Stimulated activated CD4-positive, alpha-beta T cell treated with anti-CD3 and anti-CD28 coated beads, TNF-alpha, amount 100 ng/mL, for 48 hours (primary cell): ENCODE data around the gene CUEDC2.
"Not testable (repeated sequence)": the region's sequence is repeated elsewhere in the genome, so short reads cannot be mapped to it uniquely, and the experiment has no call there.

ENCODE experiments used
- DNase-seq, 3 donors: peaks; one replicate each; pipeline ENCODE4 v3.0.0-alpha.2; 2020; ENCODE audit warnings: low read depth in 3 of 3

Gene CUEDC2

GRCh38 chr10:102454662-102455487, 22.5 kb upstream of the CUEDC2 start:
- DNase-seq = not testable (repeated sequence)

GRCh38 chr10:102453502-102453901, 21.1 kb upstream of the CUEDC2 start:
- DNase-seq = no peak

GRCh38 chr10:102452672-102453340, 20.4 kb upstream of the CUEDC2 start:
- DNase-seq = peak; percentile 60 to 70 (median 65)

GRCh38 chr10:102451105-102451969, 19.0 kb upstream of the CUEDC2 start, which contains the start of gene C10orf95:
TSS of gene C10orf95 (minus strand) at chr10:102451543. CDS start at chr10:102451093, 450 bp downstream.
- DNase-seq = no peak

DNA sequence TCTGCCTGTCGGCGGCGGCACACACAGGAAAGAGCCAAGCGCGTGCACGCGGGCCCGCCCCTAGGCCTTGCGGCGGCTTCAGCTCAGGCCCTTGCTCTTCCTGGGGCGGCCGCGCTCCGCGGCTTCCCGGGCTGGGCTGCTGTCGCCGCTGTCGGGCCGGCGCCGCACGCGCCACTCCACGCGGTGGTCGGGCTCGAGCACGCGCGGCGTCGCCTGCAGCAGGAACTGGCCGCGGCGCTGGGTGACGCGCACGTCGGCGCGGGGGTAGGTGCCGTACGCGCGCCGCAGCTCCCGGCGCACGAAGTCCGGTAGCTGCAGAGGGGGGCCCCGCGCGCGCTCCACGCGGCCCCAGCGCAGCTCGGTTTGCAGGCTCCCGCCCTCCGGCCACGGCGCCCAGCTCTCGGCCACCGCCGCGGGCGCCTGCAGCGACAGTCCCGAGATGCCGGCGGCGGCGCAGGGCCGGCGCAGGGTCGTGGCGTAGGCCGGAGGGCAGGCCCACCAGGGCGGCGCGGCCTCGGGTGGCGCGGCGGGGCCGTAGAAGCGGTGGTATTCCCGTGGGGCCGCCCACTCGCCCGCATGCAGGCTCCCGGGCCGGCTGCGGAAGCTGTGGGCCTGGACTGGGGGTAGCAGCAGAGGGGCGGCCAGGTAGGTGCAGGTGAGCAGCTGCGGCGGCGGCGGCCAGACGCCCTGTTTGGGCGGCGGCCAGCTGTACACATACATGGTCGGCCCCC, 18.2 kb upstream of the CUEDC2 start:
- peak; percentile 61 to 74 (median 67) for DNase-seq

DNA sequence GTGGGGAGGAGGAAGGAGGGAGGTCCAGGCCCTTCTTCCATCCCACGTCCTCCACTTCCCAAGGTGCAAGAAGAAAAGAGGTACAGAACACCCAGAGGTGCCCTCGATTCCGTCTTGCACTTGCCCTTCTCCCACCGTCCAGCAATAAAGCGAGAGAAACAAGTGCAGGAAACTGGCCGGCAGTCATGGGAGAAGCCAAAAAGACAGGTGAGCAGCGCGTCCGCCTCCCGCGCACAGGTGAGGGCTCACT, 17.7 kb upstream of the CUEDC2 start:
- DNase-seq = no peak

DNA sequence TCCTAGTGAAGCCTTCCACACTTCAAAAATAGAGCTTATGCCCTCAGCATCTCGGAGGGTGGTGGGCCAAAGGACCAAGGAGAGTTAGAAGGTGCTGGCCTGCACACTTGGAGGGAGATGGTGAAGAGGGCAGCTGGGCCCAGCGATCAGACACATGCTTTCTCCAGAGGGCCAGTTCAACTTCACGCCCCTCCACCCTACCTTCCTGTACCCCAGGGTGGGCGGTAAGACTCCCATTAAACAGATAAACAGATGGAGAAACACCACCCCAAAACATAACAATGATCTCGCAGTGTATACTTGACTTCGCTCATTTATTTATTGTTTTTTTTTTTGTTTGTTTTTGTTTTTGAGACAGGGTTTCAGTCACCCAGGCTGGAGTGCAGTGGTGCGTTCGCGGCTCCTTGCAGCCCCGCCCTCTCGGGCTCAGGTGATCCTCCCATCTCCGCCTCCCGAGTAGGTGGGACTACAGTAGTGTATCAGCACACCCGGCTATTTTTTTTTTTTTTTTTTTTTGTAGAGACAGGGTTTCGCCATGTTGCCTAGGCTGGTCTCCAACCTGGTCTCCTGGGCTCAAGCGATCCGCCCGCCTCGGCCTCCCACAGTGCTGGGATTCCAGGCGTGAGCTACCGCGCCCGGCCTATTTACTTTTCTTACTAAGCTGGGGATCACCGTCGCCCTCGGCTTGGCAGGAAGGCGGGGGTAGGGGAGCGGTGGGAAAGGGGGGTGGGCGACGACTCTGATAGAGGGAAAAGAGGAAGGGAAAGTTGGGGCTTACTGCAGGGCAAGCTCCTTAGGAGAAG, 17.1 kb upstream of the CUEDC2 start:
- peak; percentile 62 to 83 (median 80) for DNase-seq

GRCh38 chr10:102444851-102445250, 12.5 kb upstream of the CUEDC2 start:
- DNase-seq = no peak

- DNase-seq = no peak
Measured at GRCh38 chr10:102438374-102438773, 6.0 kb upstream of the CUEDC2 start.

GRCh38 chr10:102437515-102437914, 5.1 kb upstream of the CUEDC2 start:
- DNase-seq = no peak

GRCh38 chr10:102436312-102436711, 3.9 kb upstream of the CUEDC2 start:
- no peak for DNase-seq

- DNase-seq = no peak
Measured at GRCh38 chr10:102435529-102436233, 3.3 kb upstream of the CUEDC2 start.

DNA sequence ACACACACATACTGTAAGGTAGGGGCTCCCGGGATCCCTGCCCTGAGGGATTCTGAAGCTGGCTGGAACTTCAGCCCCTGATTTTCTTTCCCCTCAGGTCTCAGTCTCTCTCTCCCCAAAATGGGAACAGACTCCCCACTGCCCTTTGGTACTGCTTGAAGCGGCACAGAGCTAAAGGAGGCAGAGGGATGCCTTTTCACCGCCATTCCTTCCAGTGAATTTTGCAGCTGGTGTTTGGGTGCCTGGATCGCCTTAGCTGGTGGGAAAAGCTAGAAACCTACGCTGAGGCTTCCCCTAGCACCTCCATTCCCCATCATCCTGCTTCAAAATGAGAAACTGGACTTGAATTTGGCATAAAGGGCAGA, 2.7 kb upstream of the CUEDC2 start:
- no peak for DNase-seq

DNA sequence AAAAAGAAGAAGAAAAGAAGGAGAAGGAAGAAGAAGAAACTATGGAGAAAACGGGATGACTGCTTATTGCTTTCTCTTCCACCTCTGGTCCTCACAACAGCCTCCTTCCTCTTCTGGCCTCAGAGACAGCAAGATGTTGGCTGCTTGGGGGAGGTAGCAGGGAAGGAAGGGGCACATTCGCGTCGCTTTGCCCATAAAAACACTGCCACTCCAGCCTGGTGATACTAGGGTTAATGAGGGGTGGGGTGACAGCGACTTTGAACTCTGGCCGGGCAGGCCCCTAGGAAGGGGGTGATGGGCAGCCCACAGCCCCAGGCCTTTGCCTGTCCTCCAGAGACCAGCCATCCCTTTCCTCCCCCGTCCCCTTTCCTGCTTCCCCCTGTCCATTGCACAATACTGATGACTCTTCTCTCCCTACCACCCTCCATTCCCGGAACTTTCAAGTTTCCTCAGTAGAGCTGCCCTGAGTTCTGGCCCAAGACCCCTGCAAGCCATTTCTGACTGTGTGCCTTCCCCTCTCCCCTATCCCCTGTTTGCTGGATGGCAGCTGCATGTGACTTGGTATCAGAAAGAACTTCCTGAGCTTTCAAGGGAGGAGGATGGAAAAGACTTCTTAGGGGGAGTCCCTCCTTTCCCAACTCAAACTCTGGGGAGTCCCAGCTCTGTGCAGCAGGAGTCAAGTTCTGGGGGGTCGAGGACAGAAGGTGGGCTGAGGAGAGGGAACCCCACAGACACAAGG, 2.2 kb upstream of the CUEDC2 start:
- no peak for DNase-seq

DNA sequence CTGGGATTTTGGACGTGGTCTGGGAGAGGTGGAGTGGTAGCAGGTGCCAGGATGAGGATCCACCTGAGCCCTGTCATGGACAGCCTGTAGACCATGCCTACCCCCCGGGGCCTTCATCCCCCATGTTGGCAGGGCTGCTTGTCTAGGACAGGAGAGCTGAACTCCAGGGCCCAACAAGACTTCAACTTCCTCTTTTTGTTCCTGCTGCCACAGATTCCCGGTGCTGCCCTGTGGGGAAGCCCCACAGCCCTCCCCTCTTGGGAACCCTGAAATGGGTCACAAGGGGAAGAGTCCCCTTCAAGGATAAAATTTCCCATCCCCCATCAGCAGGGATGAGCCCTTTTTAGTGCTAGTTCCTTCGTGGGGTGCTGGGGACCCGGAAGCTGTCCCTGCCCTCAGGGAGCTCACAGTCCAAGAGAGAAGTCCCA, 1.3 kb upstream of the CUEDC2 start:
- DNase-seq = no peak

DNA sequence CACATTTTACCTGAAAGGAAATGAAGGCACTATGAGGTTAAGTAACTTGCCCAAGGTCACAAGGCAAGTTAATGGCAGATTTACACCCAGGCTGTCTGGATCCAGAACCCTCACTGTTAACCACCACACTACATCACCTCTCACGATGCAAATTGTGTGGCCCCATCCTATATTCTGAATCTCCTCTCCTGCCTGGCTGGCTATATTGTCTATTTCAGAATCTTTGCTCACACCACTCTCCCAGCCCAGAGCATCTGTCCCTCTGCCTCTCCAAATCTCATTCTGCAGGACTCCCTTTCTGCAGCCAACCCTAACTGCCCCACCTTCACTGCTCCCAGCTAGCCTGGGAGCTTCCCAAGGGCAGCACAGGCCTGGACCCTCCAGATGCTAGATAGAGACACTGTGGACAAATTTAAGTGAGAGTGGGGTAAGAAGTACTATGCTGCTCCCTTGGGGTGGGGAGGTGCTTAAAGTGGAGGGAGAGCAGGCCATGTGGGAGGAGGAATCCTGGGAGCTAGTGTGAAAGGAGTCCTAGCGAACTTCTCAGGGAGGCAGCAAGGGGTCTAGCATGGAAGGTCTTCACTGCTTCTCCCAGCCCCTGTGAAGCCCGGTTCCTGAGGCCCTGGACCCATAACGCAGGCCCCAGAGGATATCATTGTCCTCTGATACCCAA, 786 bp downstream of the CUEDC2 start:
- no peak for DNase-seq

DNA sequence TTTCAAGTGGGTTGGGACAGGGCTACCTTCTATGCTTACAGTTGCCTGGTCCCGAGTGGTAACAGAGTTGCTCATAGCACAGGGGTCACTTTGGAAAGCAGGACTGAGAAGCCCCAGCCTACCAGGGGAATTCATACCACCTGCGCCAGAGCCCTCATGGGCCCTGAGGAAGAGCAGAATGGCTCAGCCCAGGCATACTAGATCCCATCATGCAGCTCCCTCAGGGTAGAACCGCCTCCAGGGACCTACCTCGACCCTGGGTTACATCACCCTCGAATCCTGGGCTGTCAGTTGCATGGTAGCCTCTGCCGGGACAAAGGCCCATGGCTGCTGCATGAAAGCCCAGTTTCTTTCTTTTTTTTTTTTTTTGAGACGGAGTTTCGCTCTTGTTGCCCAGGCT, 2.9 kb downstream of the CUEDC2 start:
- DNase-seq = no peak

GRCh38 chr10:102426803-102427287, 5.5 kb downstream of the CUEDC2 start:
- no peak for DNase-seq

DNA sequence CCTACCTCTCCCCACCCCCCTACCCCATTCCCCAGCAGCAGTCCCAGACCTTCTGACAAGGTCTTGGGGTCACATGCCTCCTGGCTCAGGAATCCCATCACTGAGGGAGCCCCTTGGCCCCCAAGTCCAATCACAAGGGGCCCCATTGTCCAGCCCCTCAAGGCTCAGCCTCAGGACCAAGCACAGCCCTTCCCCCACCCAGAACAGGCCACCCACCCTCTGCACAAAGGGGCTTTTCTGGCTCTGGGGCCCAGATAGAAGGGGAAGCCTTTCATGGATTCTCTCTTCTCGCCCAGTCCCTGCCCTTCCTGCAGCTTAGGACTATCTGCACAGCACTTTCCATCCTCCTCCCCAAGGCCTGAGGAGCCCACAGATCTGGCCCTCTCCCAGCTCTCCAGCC, 6.9 kb downstream of the CUEDC2 start:
- no peak for DNase-seq
